GM10847 (cell line): Measurements from ENCODE around the gene EMP2.

ENCODE experiments used
- POLR2A ChIP-seq: IDR thresholded peaks from 2 replicates; pipeline ENCODE4 v1.6.1; 2011; ENCODE audit not compliant: insufficient read length; ENCODE audit errors: extremely low read depth

EMP2 gene

GRCh38 chr16:10572611-10573010, 7.8 kb downstream of the EMP2 start:
- TF ChIP-seq POLR2A, result no peak

DNA sequence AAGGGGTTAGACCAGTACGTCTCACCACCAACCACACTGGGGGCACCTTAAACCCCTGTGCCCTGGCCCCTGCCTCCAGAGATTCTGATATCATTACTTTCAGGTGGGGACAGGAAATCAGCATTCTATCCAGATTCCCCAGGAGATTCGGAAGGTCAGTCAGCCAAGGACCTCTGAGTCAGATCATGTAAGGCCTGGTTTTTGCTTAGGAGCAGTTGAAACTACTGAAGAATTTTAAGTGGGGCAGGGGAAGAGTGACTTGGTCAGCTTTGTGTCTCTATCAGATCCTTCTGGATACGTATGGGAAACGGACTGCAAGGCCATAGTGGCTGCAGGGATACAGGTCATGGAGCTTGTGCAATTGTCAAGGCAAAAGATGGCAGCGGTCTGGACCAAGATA, 9.0 kb downstream of the EMP2 start:
- TF ChIP-seq POLR2A, result no peak

DNA sequence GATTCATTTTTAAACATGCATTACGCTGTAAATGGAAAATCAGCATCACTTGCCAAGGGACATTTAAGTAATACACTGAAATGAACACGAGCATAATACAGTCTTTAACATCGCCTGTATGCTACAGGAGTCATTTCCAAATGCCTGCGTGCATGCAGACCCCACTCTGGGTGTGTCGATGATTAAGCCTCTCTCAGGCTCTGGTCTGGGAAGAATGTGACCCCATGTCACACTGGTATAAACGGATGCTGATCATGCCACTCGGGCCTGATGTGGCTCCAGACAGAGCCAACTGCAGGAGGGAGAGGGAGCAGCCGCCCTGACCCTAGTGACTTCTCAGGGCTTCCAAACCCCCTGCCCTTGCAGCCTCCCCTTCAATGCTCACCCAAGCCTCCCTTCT, 10.8 kb downstream of the EMP2 start:
- TF ChIP-seq POLR2A, result no peak

DNA sequence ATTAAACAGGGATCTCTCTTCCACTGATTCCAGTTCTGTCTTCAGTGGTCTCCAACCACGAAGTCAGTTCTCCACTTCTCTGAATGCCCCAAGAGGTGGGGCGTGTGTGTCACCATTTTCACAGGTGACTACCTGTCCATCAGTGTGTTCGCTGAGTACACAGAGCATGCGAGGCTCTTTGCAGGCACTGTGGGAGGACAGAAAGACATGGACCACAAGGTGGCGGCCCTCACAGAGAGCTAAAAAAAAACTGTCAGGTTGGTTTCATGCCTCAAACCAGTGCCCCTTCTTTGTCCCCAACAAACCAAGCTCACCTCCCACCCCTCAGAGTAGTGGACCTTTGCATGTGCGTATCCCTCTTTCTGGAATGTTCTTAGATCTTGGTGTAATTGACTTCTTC, 13.8 kb downstream of the EMP2 start:
- TF ChIP-seq POLR2A, result no peak

DNA sequence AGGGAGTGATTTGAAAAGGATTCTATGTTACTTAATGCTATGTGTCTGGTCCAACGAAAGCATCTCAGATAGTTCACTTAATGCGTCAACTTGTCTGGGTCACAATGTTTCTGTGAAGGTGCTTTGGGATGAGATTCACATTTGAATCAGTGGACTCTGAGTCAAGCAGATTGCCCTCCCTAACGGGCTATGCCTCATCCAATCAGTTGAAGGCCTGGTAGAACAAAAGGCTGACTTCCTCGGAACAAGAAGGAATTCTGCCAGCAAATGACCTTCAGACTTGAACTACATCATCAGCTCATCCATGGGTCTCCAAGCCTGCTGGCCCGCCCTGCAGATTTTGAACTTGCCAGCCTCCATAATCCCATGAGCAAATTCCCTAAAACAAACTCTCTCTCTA, 15.2 kb downstream of the EMP2 start:
- no peak for TF ChIP-seq POLR2A

DNA sequence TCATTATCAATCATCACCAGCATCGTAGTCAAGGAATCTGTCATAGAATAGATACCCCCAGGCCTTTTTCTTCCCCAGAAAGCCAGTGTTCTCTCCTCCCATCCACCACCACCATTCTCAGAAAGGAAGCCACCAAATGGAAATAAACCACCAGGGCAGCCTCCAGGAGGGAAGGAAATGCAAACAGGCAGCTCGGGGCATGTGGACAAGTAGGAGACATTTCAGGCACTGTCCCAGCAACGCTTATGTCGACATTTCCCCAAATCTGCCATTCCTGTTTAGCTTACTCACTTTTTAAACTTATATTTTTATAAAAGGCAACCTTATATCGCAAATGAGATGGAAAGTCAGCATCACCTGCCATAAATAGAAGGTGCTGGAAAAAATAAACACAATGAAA, 15.8 kb downstream of the EMP2 start:
- no peak for TF ChIP-seq POLR2A

GRCh38 chr16:10562361-10562899, 18.0 kb downstream of the EMP2 start:
- TF ChIP-seq POLR2A, result no peak

GRCh38 chr16:10561425-10561824, 19.0 kb downstream of the EMP2 start:
- TF ChIP-seq POLR2A, result no peak

- TF ChIP-seq POLR2A, result no peak
Measured at GRCh38 chr16:10561001-10561400, 19.4 kb downstream of the EMP2 start.

DNA sequence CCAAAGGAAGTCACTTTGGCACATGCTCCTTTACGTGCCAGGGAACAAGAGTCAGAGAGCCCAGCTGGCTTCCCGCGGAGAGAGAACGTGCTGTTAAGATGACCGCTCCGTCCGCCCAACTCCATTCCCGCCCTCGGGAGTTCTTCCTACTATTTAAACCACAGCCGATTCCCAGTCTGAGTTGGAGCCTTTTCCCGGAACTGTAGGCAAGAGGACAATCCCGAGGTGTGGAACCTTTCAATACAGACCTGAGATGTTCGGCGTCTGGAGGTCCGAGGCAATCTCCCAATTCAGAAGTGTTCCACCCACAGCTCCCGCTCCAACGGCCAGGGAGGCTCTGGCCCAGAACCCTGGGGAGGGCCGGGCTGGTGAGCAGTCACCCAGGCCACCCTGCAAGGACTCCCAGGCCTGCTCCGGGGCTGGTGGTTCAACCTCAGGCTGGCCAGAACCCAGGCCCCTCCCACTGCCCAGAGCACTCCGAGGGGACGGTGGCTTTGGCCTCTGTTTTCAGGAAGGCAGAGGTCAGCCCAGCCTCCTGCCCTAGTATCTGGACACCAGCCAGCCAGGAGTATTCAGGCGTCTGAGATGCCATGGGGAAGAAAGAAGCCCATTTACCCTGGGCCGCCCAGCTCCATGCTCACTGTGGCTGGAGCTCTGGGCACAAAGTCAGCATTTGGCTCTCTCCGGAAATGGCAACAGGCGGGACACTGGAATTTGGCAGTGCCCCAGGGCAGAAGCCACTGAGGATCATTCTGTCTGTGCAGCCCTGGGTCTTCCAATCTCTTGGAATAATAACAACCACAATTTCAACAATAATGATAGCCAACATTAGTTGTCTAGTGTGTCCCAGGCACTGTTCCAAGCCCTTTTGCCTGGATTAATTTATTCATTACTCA, 21.4 kb downstream of the EMP2 start:
- no peak for TF ChIP-seq POLR2A

DNA sequence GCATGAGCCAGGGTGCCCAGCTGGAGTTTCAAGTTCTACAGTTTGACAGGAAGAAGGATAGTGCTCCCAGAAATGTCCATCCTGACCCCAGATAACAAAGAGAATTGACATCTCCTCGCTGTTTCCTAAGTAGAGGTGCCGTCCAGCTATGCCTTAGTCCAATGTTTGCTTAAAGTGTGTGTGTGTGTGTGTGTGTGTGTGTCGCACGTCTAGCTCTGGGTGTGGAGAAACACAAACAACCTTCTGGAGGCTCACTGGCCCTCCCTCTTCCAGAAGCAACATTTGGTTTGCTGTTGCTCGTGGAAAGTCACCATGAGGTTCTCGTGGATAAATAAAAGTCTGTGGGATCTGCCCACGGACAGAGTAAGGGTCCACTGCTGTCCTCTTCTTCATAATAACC, 22.1 kb downstream of the EMP2 start:
- TF ChIP-seq POLR2A, result no peak

DNA sequence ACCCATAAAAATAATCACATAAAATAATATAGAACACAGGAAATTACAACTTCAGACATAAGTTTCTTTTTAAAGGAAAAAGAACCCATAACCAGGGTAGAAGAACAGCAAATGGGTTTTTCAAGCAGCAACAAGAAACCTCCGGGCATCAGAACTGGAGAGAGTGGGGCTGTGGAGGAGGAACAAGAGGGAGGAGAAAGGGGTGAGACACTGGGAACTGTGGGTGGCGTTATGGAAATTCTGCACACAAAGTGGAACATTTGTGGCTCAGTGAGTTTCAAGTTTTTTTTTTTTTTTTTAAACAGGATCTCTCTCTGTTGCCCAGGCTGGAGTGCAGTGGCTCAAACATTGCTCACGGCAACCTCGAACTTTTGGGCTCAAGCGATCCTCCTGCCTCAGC, 22.6 kb downstream of the EMP2 start:
- TF ChIP-seq POLR2A, result no peak

DNA sequence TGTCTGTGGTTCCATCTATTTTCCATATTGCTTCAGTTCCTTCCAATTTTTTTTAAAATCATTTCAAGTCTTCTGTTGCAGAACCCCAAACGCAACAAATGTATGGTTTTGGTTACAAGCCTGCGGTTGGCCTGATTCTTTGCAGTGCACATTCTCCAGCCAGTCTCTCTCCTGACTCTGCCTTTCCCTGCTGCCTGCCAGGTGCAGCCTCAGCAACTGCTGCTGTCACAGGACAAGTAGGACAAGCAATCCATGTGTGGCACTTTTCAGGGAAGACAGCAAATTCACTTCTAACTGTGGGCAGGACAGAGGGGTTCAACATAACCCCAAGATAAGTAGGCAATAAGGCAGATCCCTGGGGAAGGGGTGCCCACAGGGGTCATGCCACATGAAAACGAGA, 24.2 kb downstream of the EMP2 start:
- no peak for TF ChIP-seq POLR2A

GRCh38 chr16:10554569-10554968, 25.8 kb downstream of the EMP2 start:
- TF ChIP-seq POLR2A, result no peak

DNA sequence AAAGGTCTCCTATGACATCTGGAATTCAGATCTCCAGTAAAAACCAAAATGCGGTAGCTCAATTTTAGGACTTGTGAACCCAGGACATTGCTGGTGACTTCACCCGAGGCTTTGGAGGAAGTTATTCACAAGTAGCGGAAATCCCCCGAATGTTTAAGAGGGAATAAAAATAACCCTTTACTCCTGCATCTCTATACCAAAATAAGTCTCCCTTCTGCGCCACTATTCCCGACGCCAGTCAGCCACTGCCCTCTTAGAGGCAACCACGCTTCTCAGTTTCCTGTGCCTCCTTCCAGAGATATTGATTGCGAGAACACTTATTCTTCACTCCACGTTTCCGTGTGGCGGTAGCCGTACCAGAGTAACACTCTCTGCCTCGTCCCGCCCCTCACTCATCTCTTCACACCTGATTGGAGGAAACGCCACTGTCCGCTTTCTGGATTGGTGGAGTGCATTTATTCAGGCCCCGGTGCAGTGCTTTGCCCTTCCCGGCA, 27.4 kb downstream of the EMP2 start:
- no peak for TF ChIP-seq POLR2A

DNA sequence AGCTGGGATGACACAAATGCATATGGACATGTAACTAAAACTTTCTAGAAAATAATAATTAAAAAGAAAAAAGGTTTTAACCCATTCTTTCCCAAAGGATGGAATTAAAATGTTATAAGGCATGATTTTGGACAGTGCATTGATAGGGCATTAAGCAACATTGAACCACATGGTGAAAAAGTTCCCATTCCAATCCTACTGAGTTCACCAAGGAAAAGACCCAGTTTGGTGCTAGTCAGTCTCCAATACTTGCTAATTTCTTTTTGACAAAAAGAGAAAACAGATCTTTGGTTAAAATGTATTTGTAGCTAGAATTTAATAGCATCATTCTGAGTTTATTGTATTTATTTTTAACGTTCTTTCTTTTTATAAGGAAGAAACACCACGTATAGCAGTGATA, 28.1 kb downstream of the EMP2 start:
- TF ChIP-seq POLR2A, result no peak

DNA sequence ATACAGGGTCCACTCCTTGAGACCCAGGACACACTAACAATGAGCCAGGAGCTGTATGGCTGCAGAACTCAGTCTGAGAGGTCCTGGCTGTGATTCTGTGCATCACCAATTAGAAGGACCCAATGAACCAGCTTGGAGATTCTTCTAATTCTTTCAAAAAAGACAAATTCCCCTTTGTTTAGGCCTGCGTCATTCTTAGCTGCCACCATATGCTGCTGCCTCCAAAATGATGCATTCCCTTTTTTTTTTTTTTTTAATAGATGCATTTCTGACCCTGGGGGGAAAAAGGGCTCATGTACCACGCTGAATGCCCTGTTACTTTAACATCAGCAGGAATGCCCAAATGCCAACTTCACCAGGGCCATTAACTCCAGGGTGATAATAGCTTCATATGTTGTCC, 28.5 kb downstream of the EMP2 start:
- TF ChIP-seq POLR2A, result no peak

GRCh38 chr16:10548404-10548803, 32.0 kb downstream of the EMP2 start:
- no peak for TF ChIP-seq POLR2A
